NCI-H2081 treated with DMSO at 0.1 percent for 48 hours (cell line): Measurements from ENCODE around the gene PDE11A.

Experiments
- DNase-seq: peaks from one replicate; lab custom pipeline; 2025; lab: John Stamatoyannopoulos, UW

Gene PDE11A

DNA sequence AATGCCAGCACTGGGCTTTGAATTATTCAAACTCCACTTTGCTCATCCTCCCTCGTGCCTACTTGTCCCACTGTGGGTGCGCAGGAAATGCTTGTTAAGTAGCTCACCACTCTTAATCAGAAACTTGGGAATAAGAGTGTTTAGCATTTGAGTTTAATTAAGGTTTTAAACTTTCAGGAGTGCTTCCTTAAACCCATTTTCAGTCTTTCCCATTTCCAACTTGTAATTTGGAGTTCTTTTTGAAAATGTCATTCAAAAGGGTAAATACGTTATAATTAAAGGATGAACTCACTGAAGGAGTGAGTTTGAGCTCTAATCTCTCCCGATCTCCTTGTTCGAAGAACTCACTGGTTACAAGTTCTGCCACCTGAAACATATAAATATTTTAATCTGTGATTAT is 403.4 kb downstream of the PDE11A start:
- no peak for DNase-seq

- DNase-seq, result no peak
Observed at GRCh38 chr2:177668617-177669016, 404.0 kb downstream of the PDE11A start.

- DNase-seq, result no peak
Observed at GRCh38 chr2:177667626-177668025, 405.0 kb downstream of the PDE11A start.

DNA sequence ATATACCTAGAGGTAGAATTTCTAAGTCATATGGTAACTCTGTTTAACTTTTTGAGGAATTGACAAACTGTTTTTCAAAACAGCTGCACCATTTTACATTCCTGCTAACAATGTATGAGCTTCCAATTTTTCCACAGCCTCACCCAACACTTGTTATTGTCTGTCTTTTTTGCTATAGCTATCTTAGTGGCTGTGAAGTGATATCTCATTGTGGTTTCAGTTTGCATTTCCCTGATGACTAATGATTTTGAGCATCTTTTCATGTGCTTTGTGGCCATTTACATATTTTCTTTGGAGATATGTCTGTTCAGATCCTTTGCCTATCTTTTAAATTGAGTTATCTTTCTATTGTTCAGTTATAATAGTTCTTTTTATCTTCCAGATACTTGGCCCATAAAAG is 406.2 kb downstream of the PDE11A start:
- DNase-seq, result no peak

- DNase-seq, result no peak
Observed at GRCh38 chr2:177665948-177666347, 406.6 kb downstream of the PDE11A start.

- no peak for DNase-seq
Observed at GRCh38 chr2:177665328-177665727, 407.2 kb downstream of the PDE11A start.

GRCh38 chr2:177662895-177663294 is 409.7 kb downstream of the PDE11A start:
- no peak for DNase-seq

- DNase-seq, result no peak
Observed at GRCh38 chr2:177660742-177661141, 411.8 kb downstream of the PDE11A start.

DNA sequence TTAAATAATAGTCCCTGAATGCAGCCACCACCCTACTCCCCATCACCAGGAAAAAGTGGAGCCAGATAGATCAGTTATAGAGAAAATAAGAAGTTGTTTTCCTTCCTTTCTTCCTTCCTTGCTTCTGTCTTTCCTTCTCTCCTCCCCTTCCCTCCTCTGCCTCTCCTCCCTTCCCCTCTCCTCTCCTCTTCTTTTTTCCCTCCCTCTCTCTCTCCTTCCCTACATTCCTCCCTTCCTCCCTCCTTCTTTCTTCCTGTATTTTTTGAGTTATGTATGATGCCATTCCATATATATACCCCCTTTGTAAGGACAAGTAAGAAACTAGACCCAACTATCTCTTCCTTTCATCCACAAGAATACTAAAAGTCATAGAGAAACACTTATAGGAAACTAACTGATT is 414.3 kb downstream of the PDE11A start:
- no peak for DNase-seq

- no peak for DNase-seq
Observed at GRCh38 chr2:177651833-177652232, 420.7 kb downstream of the PDE11A start.

GRCh38 chr2:177649568-177650518 is 422.7 kb downstream of the PDE11A start:
- no peak for DNase-seq

GRCh38 chr2:177646791-177647190 is 425.8 kb downstream of the PDE11A start:
- DNase-seq, result no peak

DNA sequence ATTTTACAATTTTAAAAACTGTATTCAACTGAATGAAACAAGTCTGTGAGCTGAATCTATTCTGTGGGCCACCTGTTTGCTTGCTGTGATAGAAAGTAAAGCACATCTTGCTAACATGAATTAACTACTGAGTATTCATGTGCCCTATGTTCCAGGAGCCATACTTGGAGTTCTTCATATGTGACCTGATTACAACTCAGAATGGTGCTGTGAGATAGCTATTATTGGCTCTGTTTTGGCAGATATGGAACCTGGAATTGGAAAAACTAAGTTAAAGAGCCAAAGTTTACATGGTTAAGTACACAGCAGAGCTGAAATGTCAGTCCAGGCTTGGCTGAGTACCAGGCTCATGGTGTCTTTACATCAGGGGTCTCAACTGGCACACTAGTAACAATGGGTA is 426.3 kb downstream of the PDE11A start:
- DNase-seq, result no peak

DNA sequence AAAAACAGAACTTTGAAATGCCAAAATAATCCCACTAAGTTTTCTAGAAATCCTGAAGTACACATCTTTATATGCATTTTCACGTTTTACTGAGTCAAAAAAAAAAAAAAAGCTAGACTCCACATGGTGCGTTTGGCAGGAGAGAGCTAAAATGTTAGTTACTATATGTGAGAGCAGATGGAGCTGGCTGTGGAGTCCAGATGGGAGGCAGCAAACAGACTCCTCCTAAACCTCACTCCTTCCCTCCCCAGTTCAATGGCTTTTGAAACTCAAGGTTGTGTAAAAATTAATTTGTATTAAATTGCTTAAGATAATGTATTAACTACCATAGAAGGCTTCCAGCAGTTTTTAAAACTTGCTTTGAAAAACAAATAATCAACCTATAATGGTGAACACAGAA is 431.2 kb downstream of the PDE11A start:
- DNase-seq, result no peak

GRCh38 chr2:177640423-177640822 is 432.2 kb downstream of the PDE11A start:
- no peak for DNase-seq

GRCh38 chr2:177639262-177639914 is 433.2 kb downstream of the PDE11A start:
- no peak for DNase-seq

DNA sequence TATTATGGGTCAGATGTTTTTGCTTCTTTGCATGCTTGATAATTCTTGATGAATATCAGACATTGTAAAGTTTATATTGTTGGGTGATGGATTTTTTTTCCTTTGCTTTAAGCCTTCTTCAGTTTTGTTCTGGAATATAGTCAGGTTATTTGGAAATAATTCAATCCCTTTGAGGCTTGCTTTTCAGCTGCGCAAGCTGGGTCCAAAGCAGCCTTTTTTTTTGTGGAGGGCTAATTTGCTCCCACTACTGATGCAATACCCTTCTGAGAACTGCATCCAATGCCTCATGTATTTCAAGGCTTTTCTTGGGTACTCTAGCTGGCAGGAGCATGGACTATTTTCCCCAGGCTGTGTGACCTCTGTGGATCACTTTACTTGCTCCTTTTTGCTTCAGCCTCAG is 434.1 kb downstream of the PDE11A start:
- DNase-seq, result no peak

DNA sequence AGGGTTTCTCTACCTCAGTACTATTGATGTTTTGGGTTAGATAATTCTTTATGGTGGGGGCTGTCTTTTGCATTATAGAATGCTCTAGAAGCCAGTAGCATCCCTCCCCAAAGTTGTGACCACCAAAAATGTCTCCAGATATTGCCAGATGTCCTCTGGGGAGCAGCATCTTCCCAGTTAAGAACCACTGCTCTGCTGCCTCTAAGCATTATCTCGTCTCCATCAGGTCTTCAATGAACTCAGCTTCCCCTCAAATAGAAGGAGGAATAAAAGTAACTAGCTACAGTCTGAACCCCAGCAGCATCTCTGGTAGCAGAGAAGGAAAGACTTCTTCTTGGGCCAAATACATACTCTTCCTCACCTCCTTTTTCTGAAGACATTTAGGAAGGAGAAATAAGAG is 435.9 kb downstream of the PDE11A start:
- DNase-seq, result no peak

DNA sequence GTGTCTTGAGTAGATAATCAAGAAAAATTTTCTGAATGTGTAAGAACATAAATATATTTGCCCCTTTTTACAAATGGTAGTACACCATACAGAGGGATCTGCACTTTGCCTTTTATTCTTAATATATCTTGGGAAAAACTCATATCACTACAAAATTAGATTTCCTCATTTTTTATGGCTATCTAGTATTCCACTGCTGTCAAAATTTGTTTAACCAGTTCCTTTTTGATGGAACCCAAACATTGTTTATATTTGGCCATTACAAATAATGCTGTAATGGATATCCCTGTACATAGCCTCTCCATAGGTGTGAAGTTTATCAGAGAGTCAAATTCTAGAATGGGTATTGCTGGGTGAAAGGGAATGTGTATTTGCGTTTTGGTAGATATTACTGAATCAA is 436.9 kb downstream of the PDE11A start:
- no peak for DNase-seq

GRCh38 chr2:177633910-177634294 is 438.7 kb downstream of the PDE11A start:
- no peak for DNase-seq

DNA sequence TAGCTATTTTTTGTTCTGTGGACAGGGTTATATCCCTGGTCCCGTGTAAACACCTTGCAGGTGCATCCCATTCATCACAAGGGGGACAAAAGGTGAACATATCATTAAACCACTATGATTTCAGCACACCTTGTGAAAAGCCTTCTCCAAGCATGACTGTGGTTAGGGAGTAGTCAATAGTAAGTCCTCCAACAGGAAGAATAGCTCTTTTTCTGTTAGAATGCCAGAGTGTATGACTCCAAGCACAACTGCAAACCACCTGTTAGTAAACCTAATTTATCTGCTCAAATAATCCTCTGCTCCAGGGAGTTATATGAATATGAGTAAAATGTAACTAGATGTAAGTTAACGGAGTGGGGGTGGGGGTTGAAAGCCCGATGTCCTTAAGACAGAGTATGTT is 439.5 kb downstream of the PDE11A start:
- DNase-seq, result no peak

DNA sequence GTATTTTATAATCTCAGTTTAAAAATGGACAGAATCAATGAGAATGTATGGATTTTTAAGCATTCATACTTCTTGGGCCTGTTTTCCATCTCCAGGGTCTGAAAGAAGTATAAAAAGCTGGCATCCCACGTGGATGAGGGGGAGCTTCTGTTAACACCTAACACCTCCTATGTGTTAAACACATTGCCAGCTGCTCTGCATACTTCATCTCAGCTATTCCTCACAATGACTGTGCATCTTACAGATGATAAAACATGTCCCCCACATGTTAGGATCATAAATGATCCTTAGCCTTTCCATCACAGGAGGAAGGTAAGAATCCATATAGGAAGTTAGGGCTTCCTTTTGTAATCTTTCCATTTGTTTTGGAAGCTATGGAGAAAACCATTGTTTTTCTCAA is 440.9 kb downstream of the PDE11A start:
- no peak for DNase-seq

DNA sequence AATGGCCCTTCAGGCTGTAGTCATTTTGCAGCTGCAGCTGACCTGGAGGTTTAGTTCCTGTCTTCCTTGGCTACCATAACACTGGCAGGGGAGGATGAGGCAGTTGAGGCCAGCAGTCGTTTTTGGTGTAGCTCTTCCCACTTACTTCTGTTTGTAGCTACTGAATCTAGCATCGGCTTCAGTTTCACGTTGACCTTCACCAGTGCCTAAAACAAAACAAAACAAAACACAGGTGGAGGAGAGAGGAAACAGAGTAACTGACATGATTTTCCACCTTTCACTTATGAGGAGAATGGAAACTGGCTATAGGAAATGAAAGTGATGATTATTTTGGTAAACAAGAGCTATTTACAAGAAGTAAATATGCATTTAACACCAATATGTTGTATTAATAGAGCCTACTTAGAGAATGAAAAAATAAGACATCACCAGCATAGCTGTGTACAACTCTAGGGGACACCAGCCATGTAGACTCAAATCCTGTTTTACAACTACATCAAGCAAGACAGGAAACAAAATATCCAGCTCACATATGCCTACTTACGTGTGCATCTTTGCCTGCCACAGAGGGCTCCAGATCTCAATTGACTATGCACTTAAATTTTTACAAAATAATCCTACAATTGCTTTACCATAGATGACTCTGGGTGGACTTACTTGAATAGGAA is 443.1 kb downstream of the PDE11A start:
- DNase-seq, result no peak
